Bronchial epithelial cell (primary cell): Measurements from ENCODE around the gene DAG1. TPM values are rescaled to one million over a fixed set of nuclear protein-coding genes. Genes with fewer than 3 reads are reported as not detected.

Experiments used
- DNase-seq: peaks from one replicate; pipeline ENCODE4 v3.0.0-alpha.2; 2010; ENCODE audit warnings: low read depth
- FAIRE-seq: peaks from 2 replicates; lab custom pipeline; 2011; peaks lifted over from hg19 to GRCh38; lab: Jason Lieb, UNC
- H3K27me3 ChIP-seq: 2 replicates; pipeline ENCODE4 v1.5.1; 2011; ENCODE audit warnings: low read length; ENCODE audit not compliant: control insufficient read depth, insufficient read depth
- H3K36me3 ChIP-seq: 2 replicates; pipeline ENCODE4 v1.5.1; 2011; ENCODE audit warnings: low read length; ENCODE audit not compliant: control insufficient read depth, insufficient read depth
- H3K4me3 ChIP-seq: 2 replicates; pipeline ENCODE4 v1.5.1; 2011; ENCODE audit warnings: mild to moderate bottlenecking, low read depth, low read length, control low read depth
- CTCF ChIP-seq: IDR thresholded peaks from 2 replicates; pipeline ENCODE4 v1.5.1; 2011; ENCODE audit warnings: mild to moderate bottlenecking, moderate library complexity, low read length, control low read depth, inconsistent platforms; ENCODE audit not compliant: insufficient read depth, severe bottlenecking
- total RNA-seq: library from RNA; depleted of rRNA; stranded (reverse); fragments of >200 nt; gene quantifications from 2 replicates; pipeline ENCODE4 v1.2.1, GENCODE V29; 2014

The DAG1 gene
- total RNA-seq, 1 donor from 2014 or later: 20.3 TPM

DNA sequence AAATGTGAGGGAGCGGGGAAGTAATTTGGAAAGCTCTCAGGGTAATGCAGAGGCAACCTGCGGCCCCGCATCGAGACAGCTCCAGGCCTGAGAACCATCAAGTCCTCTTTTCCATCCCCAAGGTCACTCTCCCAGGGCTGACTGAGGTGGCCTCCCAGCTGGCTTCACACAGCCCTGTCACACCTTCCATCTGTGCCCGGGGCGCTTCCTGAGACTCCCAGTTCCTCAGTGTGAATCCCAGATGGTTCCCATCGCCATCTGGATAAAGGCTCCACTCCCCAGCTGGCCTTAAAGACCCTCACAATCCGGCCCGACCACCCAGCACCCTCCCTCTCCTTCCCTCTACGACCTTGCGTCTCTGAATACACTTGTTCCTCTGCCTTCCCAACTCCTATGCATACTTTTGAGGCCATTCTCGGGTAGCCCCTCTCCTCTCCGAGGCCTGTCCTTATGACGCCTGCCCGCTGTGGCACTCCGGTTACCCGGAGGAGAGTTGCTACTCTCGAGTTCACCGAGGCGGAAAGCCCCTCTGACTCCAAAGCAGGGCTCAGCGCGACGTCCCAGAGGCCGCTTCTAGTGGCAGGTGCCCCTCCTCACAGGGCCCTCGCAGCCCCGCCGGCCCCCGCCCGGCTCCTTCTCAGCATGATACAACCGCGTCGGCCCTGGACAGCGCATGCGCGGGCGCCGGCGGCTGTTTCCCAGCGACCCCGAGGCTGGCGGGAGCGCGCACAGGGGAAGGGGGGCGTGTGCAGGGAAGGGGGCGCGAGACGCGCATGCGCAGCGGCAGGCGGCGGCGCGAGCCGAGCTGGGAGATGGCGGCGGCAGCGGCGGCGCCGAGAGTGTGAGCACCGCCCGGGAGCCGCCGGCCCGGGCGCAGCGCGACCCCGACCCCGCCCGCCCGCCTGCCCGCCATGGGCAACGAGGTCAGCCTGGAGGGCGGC, 83.9 kb downstream of the DAG1 start, which contains the start of gene BSN:
TSS of gene BSN (plus strand) at position 786 of the 941 bp plus-strand sequence. CDS start at position 912, 126 bp downstream.
- Histone ChIP-seq H3K4me3 (peak within 1 kb of the TSS; percentile 36), H3K27me3 (peaks cover 6% of the 10 kb centered on the region), H3K36me3 (no peaks in the 10 kb centered on the region)
- no peak for TF ChIP-seq CTCF
- no peak for FAIRE-seq
- DNase-seq: peak; percentile 48

- peaks cover 6% of the 10 kb centered on the region for H3K27me3 ChIP-seq
- no peaks in the 10 kb centered on the region for H3K36me3 ChIP-seq
- no peak for FAIRE-seq
- DNase-seq: no peak
- TF ChIP-seq CTCF: no peak
- H3K4me3 ChIP-seq: peak overlapping the region; percentile 36
These were observed 84.7 kb downstream of the DAG1 start for GRCh38 chr3:49554633-49555265.

GRCh38 chr3:49556500-49557275, 86.6 kb downstream of the DAG1 start:
- TF ChIP-seq CTCF: no peak
- Histone ChIP-seq H3K36me3 (no peaks in the 10 kb centered on the region), H3K4me3 (no peak overlapping the region), H3K27me3 (peaks cover 6% of the 10 kb centered on the region)
- DNase-seq (no peak), FAIRE-seq (no peak)

GRCh38 chr3:49563040-49563578, 93.0 kb downstream of the DAG1 start:
- H3K27me3 ChIP-seq: no peaks in the 10 kb centered on the region
- FAIRE-seq (no peak), DNase-seq (no peak)
- H3K4me3 ChIP-seq: no peak overlapping the region
- H3K36me3 ChIP-seq: no peaks in the 10 kb centered on the region
- no peak for TF ChIP-seq CTCF

DNA sequence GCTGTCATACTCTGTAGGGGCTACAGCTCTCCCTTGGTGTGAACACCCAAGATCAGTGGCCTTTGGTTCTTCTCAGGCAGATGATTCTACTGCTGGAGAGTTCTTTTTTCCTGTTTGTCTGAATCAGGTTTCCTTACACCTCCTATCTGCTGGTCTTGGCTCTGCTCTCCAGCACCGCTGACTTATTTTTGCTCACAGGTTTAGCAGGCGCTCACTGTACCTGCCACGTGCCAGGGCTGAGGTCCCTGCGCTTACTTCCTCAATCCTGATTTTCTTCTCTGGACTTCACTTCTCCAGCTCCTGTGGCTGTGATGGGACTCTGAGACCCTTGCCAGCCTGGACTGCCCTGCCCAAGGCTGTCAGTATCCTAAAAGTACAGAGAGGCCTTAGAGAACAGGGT, 93.7 kb downstream of the DAG1 start:
- DNase-seq (no peak), FAIRE-seq (no peak)
- no peaks in the 10 kb centered on the region for H3K27me3 ChIP-seq
- H3K4me3 ChIP-seq: no peak overlapping the region
- no peak for TF ChIP-seq CTCF
- no peaks in the 10 kb centered on the region for H3K36me3 ChIP-seq
